Keratinocyte (primary cell): ENCODE results near the gene HDAC9. TPM values are rescaled to one million over a fixed set of nuclear protein-coding genes. Genes with fewer than 3 reads are reported as not detected.

Experiments
- DNase-seq: peaks from one replicate; pipeline ENCODE4 v3.0.0-alpha.2; 2011; ENCODE audit warnings: low read depth, missing footprints, low spot score
- FAIRE-seq: peaks from 2 replicates; lab custom pipeline; 2011; peaks lifted over from hg19 to GRCh38; lab: Jason Lieb, UNC
- H2AFZ ChIP-seq: 2 replicates; pipeline ENCODE4 v1.6.0; 2012; ENCODE audit warnings: low read length, control low read depth, inconsistent platforms; ENCODE audit not compliant: control insufficient read depth
- H3K27ac ChIP-seq: 2 replicates; pipeline ENCODE4 v1.5.1; 2011; ENCODE audit warnings: low read length; ENCODE audit not compliant: control insufficient read depth, insufficient read depth
- H3K27me3 ChIP-seq: 3 replicates; pipeline ENCODE4 v1.6.0; 2011; ENCODE audit warnings: low read length; ENCODE audit not compliant: control insufficient read depth, insufficient read depth; ENCODE audit errors: extremely low read depth
- H3K36me3 ChIP-seq, 2 experiments: 2 replicates in 1 of 2; 3 replicates in 1 of 2; pipeline ENCODE4 v1.5.1; 2011; ENCODE audit warnings: low read length in 2 of 2, mild to moderate bottlenecking in 1 of 2; ENCODE audit not compliant: control insufficient read depth in 2 of 2, insufficient read depth in 2 of 2; ENCODE audit errors: extremely low read depth in 1 of 2
- H3K4me1 ChIP-seq: 3 replicates; pipeline ENCODE4 v1.5.1; 2011; ENCODE audit warnings: low read length; ENCODE audit not compliant: control insufficient read depth, insufficient read depth; ENCODE audit errors: extremely low read depth
- H3K4me2 ChIP-seq: 3 replicates; pipeline ENCODE4 v1.6.0; 2011; ENCODE audit warnings: low read depth, low read length; ENCODE audit not compliant: control insufficient read depth, insufficient read depth; ENCODE audit errors: extremely low read depth
- H3K4me3 ChIP-seq, 3 experiments: fragments of 200-600 bp in 1 of 3; sonication (generic) in 1 of 3; 2 replicates in 2 of 3; 3 replicates in 1 of 3; pipeline ENCODE4 v1.5.1; 2011 to 2016; ENCODE audit warnings: low read length in 3 of 3, mild to moderate bottlenecking in 3 of 3, control low read depth in 2 of 3, inconsistent platforms in 1 of 3, low read depth in 1 of 3, mixed read lengths in 1 of 3, mixed run types in 1 of 3, moderate library complexity in 1 of 3; ENCODE audit not compliant: control insufficient read depth in 2 of 3, insufficient read depth in 2 of 3; ENCODE audit errors: extremely low read depth in 1 of 3
- H3K79me2 ChIP-seq: 2 replicates; pipeline ENCODE4 v1.6.0; 2012; ENCODE audit warnings: low read length; ENCODE audit not compliant: control insufficient read depth, insufficient read depth
- H3K9ac ChIP-seq: 3 replicates; pipeline ENCODE4 v1.6.0; 2011; ENCODE audit warnings: low read length; ENCODE audit not compliant: control insufficient read depth, insufficient read depth; ENCODE audit errors: extremely low read depth
- H3K9me1 ChIP-seq: 3 replicates; pipeline ENCODE4 v1.6.0; 2011; ENCODE audit warnings: low read length; ENCODE audit not compliant: control insufficient read depth, insufficient read depth; ENCODE audit errors: extremely low read depth
- H3K9me3 ChIP-seq: 2 replicates; pipeline ENCODE4 v1.5.1; 2012; ENCODE audit warnings: low read depth, low read length; ENCODE audit not compliant: control insufficient read depth
- H4K20me1 ChIP-seq: 3 replicates; pipeline ENCODE4 v1.6.0; 2011; ENCODE audit warnings: low read length; ENCODE audit not compliant: control insufficient read depth, insufficient read depth; ENCODE audit errors: extremely low read depth
- EZH2 ChIP-seq: IDR thresholded peaks from one replicate; pipeline ENCODE4 v1.6.1; 2012; ENCODE audit warnings: inconsistent platforms, mild to moderate bottlenecking, low read length, moderate library complexity
- dilution Hi-C: fragments of 300-500 bp; cut with MboI; formaldehyde crosslinking; loops from one replicate; pipeline ENCODE4 v1.7.0; 2020; ENCODE audit warnings: low sequenced_read_pairs; ENCODE audit not compliant: extremely low pct_ligation_motif_present
- polyA plus RNA-seq, 5 experiments: library from polyadenylated mRNA; depleted of rRNA in 3 of 5; stranded (reverse) in 3 of 5; stranded (forward) in 1 of 5; unstranded in 1 of 5; fragments of >200 nt; gene quantifications; 1 replicate in 1 of 5; 2 replicates in 3 of 5; 3 replicates in 1 of 5; pipeline versions ENCODE4 v1.2.1 to v1.2.3, GENCODE V29; 2011 to 2012; ENCODE audit warnings: missing spikeins in 2 of 5, low read depth in 1 of 5, low replicate concordance in 1 of 5
- TF ChIP-seq, protein P1 (sequence below), 3 experiments: IDR thresholded peaks in 1 of 3; conservative IDR thresholded peaks in 1 of 3; optimal IDR thresholded peaks in 1 of 3; 2 replicates in 2 of 3; 3 replicates in 1 of 3; pipeline versions ENCODE3 to v1.5.1; 2011; ENCODE audit warnings: low read length in 3 of 3, mild to moderate bottlenecking in 3 of 3, moderate library complexity in 2 of 3, control low read depth in 1 of 3, inconsistent platforms in 1 of 3; ENCODE audit not compliant: insufficient read depth in 2 of 3; ENCODE audit errors: extremely low read depth in 1 of 3

HDAC9 gene
- polyA plus RNA-seq, 1 donor (not counting 4 experiments of a cell fraction or from before 2014, with no cell fraction given), result 24.6 TPM

DNA sequence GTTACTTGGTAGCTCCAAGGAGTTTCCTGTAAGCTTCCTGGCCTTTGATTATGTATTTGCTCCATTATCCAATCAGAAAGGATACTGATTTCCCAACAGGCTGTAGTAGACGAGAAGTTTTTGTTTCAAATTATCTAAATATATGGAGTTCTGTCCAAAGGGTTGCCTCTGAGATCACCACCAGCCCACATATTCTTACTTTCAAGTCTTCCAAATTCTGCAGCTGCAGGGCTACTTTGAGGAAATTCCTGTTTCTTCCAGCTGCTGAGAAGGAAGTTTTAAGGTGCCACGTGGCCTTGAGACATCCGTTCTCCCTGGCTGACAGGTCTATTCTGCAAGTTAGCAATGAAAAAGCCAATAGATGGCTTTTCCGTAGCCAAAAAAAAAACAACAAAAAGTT lies 335.9 kb downstream of the HDAC9 start:
- Histone ChIP-seq H2AFZ (no peak overlapping the region), H3K4me2 (no peak overlapping the region), H3K4me1 (no peaks in the 10 kb centered on the region), H3K27me3 (no peaks in the 10 kb centered on the region), H3K27ac (no peak overlapping the region), H3K9ac (no peak overlapping the region), H3K79me2 (no peaks in the 10 kb centered on the region), H3K9me3 (no peaks in the 10 kb centered on the region), H3K4me3 (no peak overlapping the region), H3K9me1 (no peaks in the 10 kb centered on the region), H4K20me1 (no peaks in the 10 kb centered on the region), H3K36me3 (no peaks in the 10 kb centered on the region)
- no peak for FAIRE-seq
- TF ChIP-seq, protein P1, sequence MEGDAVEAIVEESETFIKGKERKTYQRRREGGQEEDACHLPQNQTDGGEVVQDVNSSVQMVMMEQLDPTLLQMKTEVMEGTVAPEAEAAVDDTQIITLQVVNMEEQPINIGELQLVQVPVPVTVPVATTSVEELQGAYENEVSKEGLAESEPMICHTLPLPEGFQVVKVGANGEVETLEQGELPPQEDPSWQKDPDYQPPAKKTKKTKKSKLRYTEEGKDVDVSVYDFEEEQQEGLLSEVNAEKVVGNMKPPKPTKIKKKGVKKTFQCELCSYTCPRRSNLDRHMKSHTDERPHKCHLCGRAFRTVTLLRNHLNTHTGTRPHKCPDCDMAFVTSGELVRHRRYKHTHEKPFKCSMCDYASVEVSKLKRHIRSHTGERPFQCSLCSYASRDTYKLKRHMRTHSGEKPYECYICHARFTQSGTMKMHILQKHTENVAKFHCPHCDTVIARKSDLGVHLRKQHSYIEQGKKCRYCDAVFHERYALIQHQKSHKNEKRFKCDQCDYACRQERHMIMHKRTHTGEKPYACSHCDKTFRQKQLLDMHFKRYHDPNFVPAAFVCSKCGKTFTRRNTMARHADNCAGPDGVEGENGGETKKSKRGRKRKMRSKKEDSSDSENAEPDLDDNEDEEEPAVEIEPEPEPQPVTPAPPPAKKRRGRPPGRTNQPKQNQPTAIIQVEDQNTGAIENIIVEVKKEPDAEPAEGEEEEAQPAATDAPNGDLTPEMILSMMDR (optimal IDR thresholded peaks at IDR 0.05 in 1 of 3, IDR thresholded peaks at IDR 0.05 in 1 of 3, conservative IDR thresholded peaks at IDR 0.05 in 1 of 3; ENCODE audit: extremely low read depth in 1 of 3, insufficient read depth in 2 of 3, low read length in 3 of 3), result no peak
- no peak for TF ChIP-seq EZH2
- dilution Hi-C loops, result no loop called here
- DNase-seq, result no peak

DNA sequence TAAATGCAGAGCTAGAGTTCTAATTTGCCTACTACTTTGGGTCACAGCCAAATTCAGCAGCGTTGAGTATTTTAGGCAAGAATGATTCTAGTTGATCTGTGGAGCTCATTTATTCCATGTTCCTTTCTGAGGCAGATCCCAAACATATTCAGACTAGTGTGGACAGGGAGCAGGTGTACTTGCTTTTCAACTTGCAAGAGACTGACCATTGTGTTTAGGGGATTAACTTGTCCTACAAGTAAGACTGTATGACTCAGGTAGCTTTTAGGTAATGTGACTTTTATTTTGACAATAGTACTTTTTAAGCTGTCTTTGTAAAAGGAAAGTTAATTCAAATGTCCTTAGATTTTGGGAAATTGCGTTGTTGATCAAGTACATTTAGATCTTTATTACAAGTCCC lies 336.4 kb downstream of the HDAC9 start:
- H3K4me3 ChIP-seq, result no peak overlapping the region
- H3K9me3 ChIP-seq, result no peaks in the 10 kb centered on the region
- no peaks in the 10 kb centered on the region for H3K4me1 ChIP-seq
- no peaks in the 10 kb centered on the region for H4K20me1 ChIP-seq
- no peak for TF ChIP-seq EZH2
- TF ChIP-seq, protein P1 (optimal IDR thresholded peaks at IDR 0.05 in 1 of 3, IDR thresholded peaks at IDR 0.05 in 1 of 3, conservative IDR thresholded peaks at IDR 0.05 in 1 of 3; ENCODE audit: extremely low read depth in 1 of 3, insufficient read depth in 2 of 3, low read length in 3 of 3), result no peak
- no peak overlapping the region for H3K9ac ChIP-seq
- dilution Hi-C loops, result no loop called here
- H3K9me1 ChIP-seq, result no peaks in the 10 kb centered on the region
- H3K79me2 ChIP-seq, result no peaks in the 10 kb centered on the region
- no peak for FAIRE-seq
- no peaks in the 10 kb centered on the region for H3K36me3 ChIP-seq
- H2AFZ ChIP-seq, result no peak overlapping the region
- H3K27ac ChIP-seq, result no peak overlapping the region
- no peaks in the 10 kb centered on the region for H3K27me3 ChIP-seq
- DNase-seq, result no peak
- H3K4me2 ChIP-seq, result no peak overlapping the region
